Measurements from ENCODE around the gene FNDC3B. TPM values are rescaled to one million over a fixed set of nuclear protein-coding genes. Genes with fewer than 3 reads are reported as not detected.
A peak's percentile ranks its signal among the peaks of the same experiment; 100 is the strongest.

FNDC3B gene
- total and polyA plus RNA-seq, 2 donors (not counting 3 experiments of a cell fraction or from before 2014, with no cell fraction given) = 91.6 to 295 TPM

DNA sequence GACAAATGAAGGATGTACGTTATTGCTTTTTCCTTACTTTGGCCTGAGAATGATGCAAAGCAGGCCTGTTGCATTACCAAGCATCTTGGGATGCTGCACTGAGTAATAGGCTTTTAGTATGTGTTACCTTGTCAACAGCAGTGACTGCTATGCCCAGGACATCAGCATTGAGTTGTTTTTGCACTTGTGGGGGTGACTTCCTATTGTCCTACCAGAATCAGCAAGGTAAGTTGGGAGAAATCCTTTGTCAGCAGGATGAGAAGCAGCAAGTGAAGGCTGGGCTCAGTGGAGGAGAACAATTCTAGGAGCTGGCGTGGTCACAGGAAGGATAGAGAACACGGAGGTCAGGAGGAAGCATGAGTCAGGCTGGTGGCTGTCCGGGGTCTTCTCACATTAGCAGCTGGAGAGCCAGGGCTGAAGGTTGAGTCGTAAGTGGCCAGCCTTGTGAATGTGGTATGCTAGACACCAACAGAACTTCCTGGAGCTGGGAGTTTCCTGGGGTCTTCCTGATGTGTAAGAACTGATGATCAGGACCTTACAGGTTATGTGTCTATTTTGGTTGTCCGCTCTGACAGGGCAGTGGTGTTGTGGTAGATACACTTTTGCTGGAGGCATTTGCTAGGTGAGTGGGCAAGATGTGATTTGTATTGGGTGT lies 142.7 kb downstream of the FNDC3B start:
- Histone ChIP-seq H2AFZ (ENCODE audit: low read depth, low read length) (no peak overlapping the region), H3K4me3 (replicated peaks in 1 of 3; ENCODE audit: insufficient read depth in 1 of 3, low read depth in 1 of 3, low read length in 3 of 3) (no peak overlapping the region), H3K79me2 (ENCODE audit: control insufficient read depth, insufficient read depth, low read length) (peaks cover 90% of the 10 kb centered on the region), H3K27me3 (ENCODE audit: control insufficient read depth in 2 of 2, insufficient read depth in 2 of 2, low read length in 2 of 2) (no peaks in the 10 kb centered on the region), H3K9me1 (replicated peaks; ENCODE audit: control insufficient read depth, extremely low read depth, insufficient read depth, low read length) (no peaks in the 10 kb centered on the region), H3K4me1 (ENCODE audit: control insufficient read depth, extremely low read depth, insufficient read depth, low read length) (peaks cover 38% of the 10 kb centered on the region), H3K9ac (replicated peaks; ENCODE audit: extremely low read depth, insufficient read depth, low read length) (peak overlapping the region; percentile 10), H3K4me2 (ENCODE audit: insufficient read depth, low read length) (peak overlapping the region; percentile 41), H3K9me3 (replicated peaks; ENCODE audit: control insufficient read depth, insufficient read depth, low read length) (no peaks in the 10 kb centered on the region), H4K20me1 (replicated peaks; ENCODE audit: control insufficient read depth, extremely low read depth, insufficient read depth, low read length) (peaks cover 3% of the 10 kb centered on the region), H3K27ac (ENCODE audit: insufficient read depth, low read depth, low read length) (peak overlapping the region; percentile 62), H3K36me3 (ENCODE audit: control insufficient read depth in 2 of 2, extremely low read depth in 1 of 2, insufficient read depth in 2 of 2, low read length in 2 of 2) (peaks cover 5 to 9% of the 10 kb centered on the region in 2 experiments)
- intact Hi-C loops (cut with micrococcal nuclease) (loop anchor here (1.0 kb wide), 2 partner anchors 19 to 42 kb away; no protein-coding TSS in a partner anchor), dilution Hi-C loops (cut with MboI; ENCODE audit: extremely low pct_ligation_motif_present, low sequenced_read_pairs) (no loop called here)
- peak; percentile 83 for FAIRE-seq
- TF ChIP-seq, protein P1, sequence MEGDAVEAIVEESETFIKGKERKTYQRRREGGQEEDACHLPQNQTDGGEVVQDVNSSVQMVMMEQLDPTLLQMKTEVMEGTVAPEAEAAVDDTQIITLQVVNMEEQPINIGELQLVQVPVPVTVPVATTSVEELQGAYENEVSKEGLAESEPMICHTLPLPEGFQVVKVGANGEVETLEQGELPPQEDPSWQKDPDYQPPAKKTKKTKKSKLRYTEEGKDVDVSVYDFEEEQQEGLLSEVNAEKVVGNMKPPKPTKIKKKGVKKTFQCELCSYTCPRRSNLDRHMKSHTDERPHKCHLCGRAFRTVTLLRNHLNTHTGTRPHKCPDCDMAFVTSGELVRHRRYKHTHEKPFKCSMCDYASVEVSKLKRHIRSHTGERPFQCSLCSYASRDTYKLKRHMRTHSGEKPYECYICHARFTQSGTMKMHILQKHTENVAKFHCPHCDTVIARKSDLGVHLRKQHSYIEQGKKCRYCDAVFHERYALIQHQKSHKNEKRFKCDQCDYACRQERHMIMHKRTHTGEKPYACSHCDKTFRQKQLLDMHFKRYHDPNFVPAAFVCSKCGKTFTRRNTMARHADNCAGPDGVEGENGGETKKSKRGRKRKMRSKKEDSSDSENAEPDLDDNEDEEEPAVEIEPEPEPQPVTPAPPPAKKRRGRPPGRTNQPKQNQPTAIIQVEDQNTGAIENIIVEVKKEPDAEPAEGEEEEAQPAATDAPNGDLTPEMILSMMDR (IDR thresholded peaks at IDR 0.05; ENCODE audit: extremely low read depth in 1 of 2, insufficient read depth in 1 of 2, low read depth in 1 of 2, low read length in 2 of 2) = no peak
- TF ChIP-seq, protein P2, sequence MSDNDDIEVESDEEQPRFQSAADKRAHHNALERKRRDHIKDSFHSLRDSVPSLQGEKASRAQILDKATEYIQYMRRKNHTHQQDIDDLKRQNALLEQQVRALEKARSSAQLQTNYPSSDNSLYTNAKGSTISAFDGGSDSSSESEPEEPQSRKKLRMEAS (IDR thresholded peaks at IDR 0.05; ENCODE audit: insufficient read depth, insufficient read length) = no peak
- TF ChIP-seq EZH2 (IDR thresholded peaks at IDR 0.05; ENCODE audit: borderline replicate concordance, low read depth, low read length, severe bottlenecking) (no peak), FOS (IDR thresholded peaks at IDR 0.05; ENCODE audit: borderline replicate concordance, insufficient read depth, low read length) (peak; percentile 91), JUN (IDR thresholded peaks at IDR 0.05; ENCODE audit: borderline replicate concordance, insufficient read depth, insufficient read length, low read depth) (peak; percentile 69), POLR2AphosphoS5 (IDR thresholded peaks at IDR 0.05; ENCODE audit: insufficient read depth, low read depth, low read length) (peak; percentile 79), MYC (IDR thresholded peaks at IDR 0.05; ENCODE audit: low read depth, low read length) (no peak), GATA2 (IDR thresholded peaks at IDR 0.05; ENCODE audit: insufficient read depth, insufficient read length, low read depth, low read length) (peak; percentile 25), POLR2A (IDR thresholded peaks at IDR 0.05; ENCODE audit: low read depth, low read length) (no peak)
- CTCF ChIA-PET = interaction anchor here (1.1 to 1.8 kb wide), 3 partner anchors 13 to 44 kb away, joined by 3 to 6 read pairs (median 5); no protein-coding TSS in a partner anchor
- POLR2A ChIA-PET = no interaction called here
- BruUV-seq (replicated peaks) = no TSS peak
- peak; percentile 76 for DNase-seq (ENCODE audit: low read depth, low spot score)
